Fibroblast of the aortic adventitia (primary cell): ENCODE data around the gene HCK. TPM values are rescaled to one million over a fixed set of nuclear protein-coding genes. Genes with fewer than 3 reads are reported as not detected.
A peak's percentile ranks its signal among the peaks of the same experiment; 100 is the strongest.
"Not testable (repeated sequence)": the region's sequence is repeated elsewhere in the genome, so short reads cannot be mapped to it uniquely, and the experiment has no call there.

Experiments used
- DNase-seq: peaks from one replicate; pipeline ENCODE4 v3.0.0-alpha.2; 2010; ENCODE audit warnings: low read depth
- H3K4me3 ChIP-seq: 2 replicates; pipeline ENCODE4 v1.5.1; 2011; ENCODE audit warnings: low read depth, mild to moderate bottlenecking, control low read depth, low read length, moderate library complexity
- CTCF ChIP-seq: IDR thresholded peaks from 2 replicates; pipeline ENCODE4 v1.5.1; 2011; ENCODE audit warnings: mild to moderate bottlenecking, low read length, control low read depth, inconsistent platforms; ENCODE audit not compliant: insufficient read depth
- total RNA-seq: library from RNA; depleted of rRNA; stranded (reverse); fragments of >200 nt; gene quantifications from 2 replicates; pipeline ENCODE4 v1.2.3, GENCODE V29; 2012; ENCODE audit warnings: low replicate concordance

HCK gene
- total RNA-seq, 1 donor, result not detected

GRCh38 chr20:32028647-32029372 lies 23.2 kb upstream of the HCK start:
- H3K4me3 ChIP-seq, result no peak overlapping the region
- TF ChIP-seq CTCF, result no peak
- no peak for DNase-seq

- DNase-seq, result no peak
- no peak overlapping the region for H3K4me3 ChIP-seq
- TF ChIP-seq CTCF, result no peak
Measured at GRCh38 chr20:32029561-32029960, 22.5 kb upstream of the HCK start.

- peak; percentile 85 for TF ChIP-seq CTCF
- H3K4me3 ChIP-seq, result peak overlapping the region; percentile 28
- peak; percentile 84 for DNase-seq
Measured at GRCh38 chr20:32031007-32031958, 20.8 kb upstream of the HCK start.

GRCh38 chr20:32033316-32033715 lies 18.7 kb upstream of the HCK start:
- TF ChIP-seq CTCF, result no peak
- no peak for DNase-seq
- no peak overlapping the region for H3K4me3 ChIP-seq

- H3K4me3 ChIP-seq, DNase-seq: not testable (repeated sequence)
Measured at GRCh38 chr20:32033721-32034120, 18.3 kb upstream of the HCK start.

- peak; percentile 10 for DNase-seq
- TF ChIP-seq CTCF, result no peak
- no peak overlapping the region for H3K4me3 ChIP-seq
Measured at GRCh38 chr20:32034581-32035425, 17.2 kb upstream of the HCK start.
